OCI-LY3 (cell line): ENCODE measurements around the gene CADM2.

ENCODE experiments used
- H2AFZ ChIP-seq: fragments of 200-600, 300-600 bp; shearing (Covaris generic); 2 replicates; pipeline ENCODE4 v1.6.0; 2014; ENCODE audit warnings: antibody characterized with exemption, low read depth, low read length
- H3K27ac ChIP-seq: fragments of 200-600, 300-600 bp; sonication (generic); 2 replicates; pipeline ENCODE4 v1.5.1; 2014; ENCODE audit warnings: mild to moderate bottlenecking, low read length, moderate library complexity, mixed read lengths
- H3K27me3 ChIP-seq: fragments of 200-600, 300-600 bp; sonication (generic); 2 replicates; pipeline ENCODE4 v1.6.1; 2014; ENCODE audit warnings: low read depth, low read length, mixed read lengths
- H3K36me3 ChIP-seq: fragments of 200-600, 300-600 bp; sonication (generic); replicated peaks from 2 replicates; pipeline ENCODE3; 2014; ENCODE audit warnings: low read depth, low read length, mixed read lengths
- H3K4me1 ChIP-seq: fragments of 300-600, 200-600 bp; sonication (generic); 2 replicates; pipeline ENCODE4 v1.6.1; 2014; ENCODE audit warnings: low read length, mixed read lengths
- H3K4me2 ChIP-seq: fragments of 200-600, 300-600 bp; sonication (generic); 2 replicates; pipeline ENCODE4 v1.6.1; 2014; ENCODE audit warnings: low read length, mixed read lengths
- H3K4me3 ChIP-seq: fragments of 300-600, 200-600 bp; sonication (generic); 2 replicates; pipeline ENCODE4 v1.5.1; 2014; ENCODE audit warnings: antibody characterized with exemption, mild to moderate bottlenecking, low read length, moderate library complexity
- H3K79me2 ChIP-seq: fragments of 300-600, 200-600 bp; shearing (Covaris generic); 2 replicates; pipeline ENCODE4 v1.6.1; 2014; ENCODE audit warnings: mild to moderate bottlenecking, low read length, mixed read lengths
- H3K9ac ChIP-seq: fragments of 300-600, 200-600 bp; shearing (Covaris generic); 2 replicates; pipeline ENCODE4 v1.6.0; 2014; ENCODE audit warnings: mild to moderate bottlenecking, low read length, moderate library complexity
- H3K9me3 ChIP-seq: fragments of 200-600, 300-600 bp; shearing (Covaris generic); 2 replicates; pipeline ENCODE4 v1.6.1; 2014; ENCODE audit warnings: low read length, mixed read lengths; ENCODE audit not compliant: insufficient read depth
- H4K20me1 ChIP-seq: fragments of 200-600, 300-600 bp; sonication (generic); 2 replicates; pipeline ENCODE4 v1.6.1; 2016; ENCODE audit warnings: low read length, mixed read lengths; ENCODE audit not compliant: insufficient read depth
- EZH2phosphoT487 ChIP-seq: fragments of 200-600 bp; shearing (Covaris generic); IDR thresholded peaks from 2 replicates; pipeline ENCODE4 v1.6.1; 2018; ENCODE audit warnings: antibody characterized with exemption, mixed run types, low read depth
- TF ChIP-seq, protein P1 (sequence below): fragments of 200-600, 300-600 bp; sonication (generic); IDR thresholded peaks from 2 replicates; pipeline ENCODE4 v1.5.1; 2014; ENCODE audit warnings: antibody characterized with exemption, low read length, low read depth

CADM2 gene

DNA sequence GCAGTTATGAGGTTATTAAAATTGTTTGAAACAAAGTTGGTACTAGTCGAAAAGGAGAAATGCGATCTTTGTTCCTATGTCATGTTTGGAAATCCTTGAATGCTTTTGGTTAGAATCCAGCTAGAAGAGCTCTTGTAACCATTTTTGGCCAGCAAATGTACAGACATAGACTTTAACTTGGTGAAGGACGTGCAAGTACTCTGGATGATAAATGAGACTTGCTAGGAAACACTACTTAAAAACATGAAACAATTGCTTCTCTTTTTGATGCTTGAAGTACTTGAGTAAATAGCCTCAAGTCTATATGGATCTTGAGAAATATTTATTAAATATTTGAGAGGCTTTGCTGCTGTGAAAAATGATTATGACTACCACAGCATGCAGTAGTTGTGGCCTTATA, 95.8 kb downstream of the CADM2 start:
- Histone ChIP-seq H3K27me3 (no peaks in the 10 kb centered on the region), H3K4me1 (no peaks in the 10 kb centered on the region), H3K27ac (no peak overlapping the region), H3K4me2 (no peak overlapping the region), H3K4me3 (no peak overlapping the region), H2AFZ (no peak overlapping the region), H3K9ac (no peak overlapping the region), H3K9me3 (no peaks in the 10 kb centered on the region), H3K79me2 (no peaks in the 10 kb centered on the region), H4K20me1 (no peaks in the 10 kb centered on the region), H3K36me3 (no peaks in the 10 kb centered on the region)
- TF ChIP-seq, protein P1, sequence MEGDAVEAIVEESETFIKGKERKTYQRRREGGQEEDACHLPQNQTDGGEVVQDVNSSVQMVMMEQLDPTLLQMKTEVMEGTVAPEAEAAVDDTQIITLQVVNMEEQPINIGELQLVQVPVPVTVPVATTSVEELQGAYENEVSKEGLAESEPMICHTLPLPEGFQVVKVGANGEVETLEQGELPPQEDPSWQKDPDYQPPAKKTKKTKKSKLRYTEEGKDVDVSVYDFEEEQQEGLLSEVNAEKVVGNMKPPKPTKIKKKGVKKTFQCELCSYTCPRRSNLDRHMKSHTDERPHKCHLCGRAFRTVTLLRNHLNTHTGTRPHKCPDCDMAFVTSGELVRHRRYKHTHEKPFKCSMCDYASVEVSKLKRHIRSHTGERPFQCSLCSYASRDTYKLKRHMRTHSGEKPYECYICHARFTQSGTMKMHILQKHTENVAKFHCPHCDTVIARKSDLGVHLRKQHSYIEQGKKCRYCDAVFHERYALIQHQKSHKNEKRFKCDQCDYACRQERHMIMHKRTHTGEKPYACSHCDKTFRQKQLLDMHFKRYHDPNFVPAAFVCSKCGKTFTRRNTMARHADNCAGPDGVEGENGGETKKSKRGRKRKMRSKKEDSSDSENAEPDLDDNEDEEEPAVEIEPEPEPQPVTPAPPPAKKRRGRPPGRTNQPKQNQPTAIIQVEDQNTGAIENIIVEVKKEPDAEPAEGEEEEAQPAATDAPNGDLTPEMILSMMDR: no peak
- TF ChIP-seq EZH2phosphoT487: no peak

DNA sequence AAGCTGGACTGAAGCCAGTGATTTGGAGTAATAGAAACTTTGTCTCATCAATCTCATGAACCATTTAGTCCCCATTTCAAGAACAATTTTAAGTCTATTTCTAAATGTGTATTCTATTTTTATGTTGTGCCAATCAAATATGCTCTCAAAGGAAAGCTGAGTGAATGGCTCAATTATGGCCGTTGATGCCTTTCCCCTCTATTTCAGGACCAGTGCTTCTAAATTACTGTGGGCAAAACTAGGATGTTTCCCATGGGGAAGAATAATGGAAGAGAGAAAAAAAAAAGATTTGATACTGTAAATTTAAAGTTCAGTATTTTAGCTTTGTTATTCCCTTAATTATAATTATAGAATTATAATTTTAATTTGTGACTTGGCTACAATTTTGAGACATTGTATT, 110.1 kb downstream of the CADM2 start:
- TF ChIP-seq, protein P1: no peak
- TF ChIP-seq EZH2phosphoT487: no peak
- H3K9ac ChIP-seq: no peak overlapping the region
- H3K27me3 ChIP-seq: no peaks in the 10 kb centered on the region
- H2AFZ ChIP-seq: no peak overlapping the region
- H3K4me2 ChIP-seq: no peak overlapping the region
- no peaks in the 10 kb centered on the region for H3K4me1 ChIP-seq
- H3K27ac ChIP-seq: no peak overlapping the region
- H3K79me2 ChIP-seq: no peaks in the 10 kb centered on the region
- no peaks in the 10 kb centered on the region for H3K9me3 ChIP-seq
- no peak overlapping the region for H3K4me3 ChIP-seq
- no peaks in the 10 kb centered on the region for H4K20me1 ChIP-seq
- H3K36me3 ChIP-seq: no peaks in the 10 kb centered on the region

DNA sequence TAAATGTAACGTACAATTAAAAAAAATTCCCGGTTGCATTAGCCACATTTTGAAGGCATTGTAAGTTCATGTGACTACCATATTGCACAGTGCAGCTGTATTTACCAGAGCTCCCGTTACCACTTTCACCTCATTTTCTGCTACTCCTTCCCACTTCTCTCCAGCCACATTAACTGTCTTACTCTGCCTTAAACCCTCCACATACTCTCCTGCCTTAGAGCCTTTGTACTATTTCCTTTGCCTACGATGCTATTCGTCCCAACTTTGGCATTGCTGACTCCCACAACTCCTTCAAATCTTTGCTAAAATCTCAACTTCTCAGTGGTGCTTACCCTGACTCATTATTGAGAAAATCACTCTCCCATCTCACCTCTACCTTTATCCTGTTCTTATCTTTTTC, 115.2 kb downstream of the CADM2 start:
- H3K4me3 ChIP-seq: no peak overlapping the region
- no peak for TF ChIP-seq EZH2phosphoT487
- TF ChIP-seq, protein P1: no peak
- H3K27ac ChIP-seq: no peak overlapping the region
- no peaks in the 10 kb centered on the region for H4K20me1 ChIP-seq
- no peak overlapping the region for H3K4me2 ChIP-seq
- H3K79me2 ChIP-seq: no peaks in the 10 kb centered on the region
- no peaks in the 10 kb centered on the region for H3K9me3 ChIP-seq
- H3K36me3 ChIP-seq: no peaks in the 10 kb centered on the region
- no peaks in the 10 kb centered on the region for H3K4me1 ChIP-seq
- H3K27me3 ChIP-seq: no peaks in the 10 kb centered on the region
- H2AFZ ChIP-seq: no peak overlapping the region
- H3K9ac ChIP-seq: no peak overlapping the region

DNA sequence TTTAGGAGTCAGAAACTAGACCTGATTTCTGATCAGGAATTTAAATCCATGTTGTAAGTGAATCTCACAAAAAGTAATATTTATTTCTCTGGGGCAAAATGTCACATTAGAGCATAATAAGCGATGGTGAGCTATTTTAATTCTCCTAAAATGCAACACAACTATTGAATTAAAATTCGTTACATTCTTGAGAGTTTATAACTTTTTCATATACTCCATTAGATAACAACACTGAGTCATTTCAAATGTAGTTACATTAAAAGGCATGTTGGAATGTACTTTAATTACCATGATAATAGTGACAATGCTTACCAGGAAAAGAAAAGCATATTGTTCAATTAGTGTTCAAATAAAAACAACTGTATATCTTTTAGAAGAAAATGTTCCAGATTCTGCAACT, 116.9 kb downstream of the CADM2 start:
- no peak for TF ChIP-seq EZH2phosphoT487
- TF ChIP-seq, protein P1: no peak
- Histone ChIP-seq H3K4me2 (no peak overlapping the region), H3K9ac (no peak overlapping the region), H3K9me3 (no peaks in the 10 kb centered on the region), H3K79me2 (no peaks in the 10 kb centered on the region), H3K4me1 (no peaks in the 10 kb centered on the region), H2AFZ (no peak overlapping the region), H4K20me1 (no peaks in the 10 kb centered on the region), H3K27ac (no peak overlapping the region), H3K4me3 (no peak overlapping the region), H3K36me3 (no peaks in the 10 kb centered on the region), H3K27me3 (no peaks in the 10 kb centered on the region)
